ENCODE measurements around the gene CPEB2. TPM values are rescaled to one million over a fixed set of nuclear protein-coding genes. Genes with fewer than 3 reads are reported as not detected.

The CPEB2 gene
- total RNA-seq (10 to 100 TPM; 25.2 to 27.7 TPM), polyA plus RNA-seq (ENCODE audit: insufficient read length in 6 of 6) (10 to 100 TPM in 4 of 6 donors, 1 to 10 TPM in 2; 8.4 to 12.7 (median 11.6) TPM)
- long read RNA-seq, donor 1, full-length matches to known transcripts: 1 of 1 reads
- long read RNA-seq, donor 1, partial matches to known transcripts: 0 of 1 reads
- long read RNA-seq, donor 1, other reads (novel, unspliced or antisense): 0 of 1 reads
- long read RNA-seq, donor 2: 0 reads
- long read RNA-seq, donor 3: 0 reads
- long read RNA-seq, donor 4: 0 reads
- long read RNA-seq, donor 5, partial matches to known transcripts: 5 of 6 reads
- long read RNA-seq, donor 5, other reads (novel, unspliced or antisense): 0 of 6 reads
- long read RNA-seq, donor 6: 0 reads
- long read RNA-seq, donor 7: 0 reads
- long read RNA-seq, donor 8, full-length matches to known transcripts: 2 of 2 reads
- long read RNA-seq, donor 8, partial matches to known transcripts: 0 of 2 reads
- long read RNA-seq, donor 8, other reads (novel, unspliced or antisense): 0 of 2 reads
- long read RNA-seq, donor 9: 0 reads
- long read RNA-seq, donor 10, partial matches to known transcripts: 0 of 1 reads
- long read RNA-seq, donor 10, other reads (novel, unspliced or antisense): 1 of 1 reads
- long read RNA-seq, donor 11, full-length matches to known transcripts: 2 of 10 reads
- long read RNA-seq, donor 11, partial matches to known transcripts: 8 of 10 reads
- long read RNA-seq, donor 11, other reads (novel, unspliced or antisense): 0 of 10 reads
- long read RNA-seq, donor 12: 0 reads

GRCh38 chr4:15001869-15002658 lies at the start of gene CPEB2:
CPEB2 (plus strand) TSS chr4:15002481; CDS start chr4:15002674, 193 bp downstream.
- Histone ChIP-seq H3K36me3 (no peaks in the 10 kb centered on the region), H3K27me3 (no peaks in the 10 kb centered on the region), H3K4me3 (peak within 1 kb of the TSS; percentile 86 to 96), H3K9me3 (no peaks in the 10 kb centered on the region), H3K4me1 (peaks cover 9 to 25% of the 10 kb centered on the region in 2 donors), H3K27ac (peak within 1 kb of the TSS; percentile 100)
- ATAC-seq: peak; percentile 81
- no peak for TF ChIP-seq CTCF (IDR thresholded peaks at IDR 0.05)
- intact Hi-C loops (cut with DNase I): no loop called here
- peak; percentile 95 to 98 (median 98) for DNase-seq

- peaks cover 0 to 2% of the 10 kb centered on the region in 2 donors for H3K9me3 ChIP-seq
- peak overlapping the region in 1 of 2 donors; percentile 35 for H3K27ac ChIP-seq
- no peaks in the 10 kb centered on the region for H3K27me3 ChIP-seq
- intact Hi-C loops (cut with DNase I): no loop called here
- no peaks in the 10 kb centered on the region for H3K4me1 ChIP-seq
- TF ChIP-seq CTCF (IDR thresholded peaks at IDR 0.05): no peak
- ATAC-seq (peak; percentile 84), DNase-seq (peak in 1 of 4 donors; percentile 13)
- H3K4me3 ChIP-seq: no peak overlapping the region
- no peaks in the 10 kb centered on the region for H3K36me3 ChIP-seq
Measured at GRCh38 chr4:14958436-14958835, 43.8 kb upstream of the CPEB2 start.

GRCh38 chr4:14961292-14961691 lies 41.0 kb upstream of the CPEB2 start:
- peaks cover 0 to 2% of the 10 kb centered on the region in 2 donors for H3K9me3 ChIP-seq
- no peak overlapping the region for H3K4me3 ChIP-seq
- no peak for TF ChIP-seq CTCF (IDR thresholded peaks at IDR 0.05)
- DNase-seq (no peak), ATAC-seq (no peak)
- intact Hi-C loops (cut with DNase I): no loop called here
- H3K27ac ChIP-seq: no peak overlapping the region
- H3K36me3 ChIP-seq: no peaks in the 10 kb centered on the region
- no peaks in the 10 kb centered on the region for H3K4me1 ChIP-seq
- H3K27me3 ChIP-seq: no peaks in the 10 kb centered on the region

GRCh38 chr4:14965071-14965470 lies 37.2 kb upstream of the CPEB2 start:
- Histone ChIP-seq H3K27ac (no peak overlapping the region), H3K27me3 (no peaks in the 10 kb centered on the region), H3K9me3 (peaks cover 0 to 2% of the 10 kb centered on the region in 2 donors), H3K4me3 (no peak overlapping the region), H3K36me3 (no peaks in the 10 kb centered on the region), H3K4me1 (no peaks in the 10 kb centered on the region)
- ATAC-seq: no peak
- no peak for DNase-seq
- no peak for TF ChIP-seq CTCF (IDR thresholded peaks at IDR 0.05)
- intact Hi-C loops (cut with DNase I): no loop called here
